ENCODE measurements around the gene LY6G5B.

The LY6G5B gene

GRCh38 chr6:31718265-31718664, 48.5 kb downstream of the LY6G5B start:
- no peak for FAIRE-seq

DNA sequence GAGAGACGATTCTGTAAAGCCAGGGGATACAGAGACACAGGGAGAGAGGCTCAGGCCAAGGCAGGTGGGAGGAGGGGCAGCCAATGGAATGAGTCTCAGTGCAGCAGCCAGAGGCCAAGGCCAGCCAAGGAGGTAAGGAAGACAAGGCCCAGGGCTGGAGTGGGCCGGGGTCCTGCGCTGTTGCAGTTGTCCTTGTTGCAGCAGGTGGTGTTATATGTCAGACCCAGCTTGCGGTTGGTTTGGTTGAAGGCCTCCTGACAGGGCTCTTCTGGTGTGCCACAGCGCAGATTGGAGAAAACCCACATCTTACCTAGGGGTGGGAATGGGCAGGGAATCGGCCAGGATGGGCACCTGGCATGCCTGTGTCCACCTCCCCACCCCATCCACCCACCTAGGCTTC, 49.2 kb downstream of the LY6G5B start:
- FAIRE-seq = no peak

DNA sequence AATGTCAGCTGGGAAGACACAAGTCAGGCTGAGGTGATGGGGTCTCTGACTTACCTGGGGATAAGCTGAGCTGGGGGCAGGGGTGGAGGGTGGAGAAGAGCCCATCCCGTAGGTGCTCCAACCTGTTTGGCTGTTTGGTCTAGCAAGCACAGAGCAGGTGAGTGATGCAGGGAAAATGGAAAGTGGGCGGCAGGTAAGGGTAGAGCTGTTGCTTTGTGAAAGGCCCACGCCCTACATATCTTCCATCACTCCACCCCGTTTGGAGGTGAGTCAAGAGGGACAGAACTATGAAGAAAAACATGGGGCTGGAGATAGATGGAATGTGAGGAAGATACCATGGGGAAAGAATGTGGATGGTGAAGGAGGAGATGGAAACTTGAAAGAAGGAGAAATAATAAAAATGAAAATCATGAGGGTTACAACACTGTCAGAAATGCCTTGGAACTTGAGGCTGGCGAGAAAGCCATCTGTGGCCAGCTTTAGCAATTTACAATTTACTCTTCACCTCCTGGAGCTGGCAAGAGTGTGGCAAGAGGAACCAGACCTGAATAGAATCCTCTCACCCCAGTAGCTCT, 50.5 kb downstream of the LY6G5B start:
- FAIRE-seq = no peak

- FAIRE-seq = no peak
Measured at GRCh38 chr6:31721351-31722020, 51.7 kb downstream of the LY6G5B start, which contains the start of gene LY6G6C. Gene LY6G6C (minus strand): TSS chr6:31721746. CDS start chr6:31721679, 67 bp downstream.

DNA sequence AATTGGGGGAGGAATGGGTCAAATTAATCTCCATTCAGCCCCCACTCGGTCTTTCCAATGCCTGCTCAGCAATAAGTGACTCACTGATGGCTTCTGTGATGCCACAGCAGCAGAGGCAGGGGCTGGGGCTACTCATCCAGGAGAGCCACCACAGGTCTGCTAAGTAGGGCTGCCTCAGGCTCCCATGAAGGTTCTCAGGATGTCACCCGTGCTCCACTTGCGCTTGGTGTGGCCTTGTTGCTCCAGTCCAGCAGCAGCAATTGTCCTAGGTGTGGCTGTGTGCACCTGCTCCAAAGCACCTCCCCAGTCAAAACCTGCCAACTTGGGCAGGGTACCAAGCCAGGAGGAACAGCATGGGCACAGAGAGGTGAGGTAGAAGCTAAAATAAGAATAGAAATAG, 52.4 kb downstream of the LY6G5B start:
- FAIRE-seq = no peak
